A673 (cell line): Measurements from ENCODE around the gene POLR2M.

Source experiments
- EZH2 ChIP-seq: fragments of 200-600 bp; sonication (generic); IDR thresholded peaks from 2 replicates; pipeline ENCODE4 v1.6.1; 2017; ENCODE audit warnings: borderline replicate concordance, low read depth, mild to moderate bottlenecking, mixed read lengths, antibody characterized with exemption, low read length; ENCODE audit not compliant: poor library complexity, severe bottlenecking
- TF ChIP-seq, protein P1 (sequence below): fragments of 300-800, 200-600 bp; sonication (generic); conservative IDR thresholded peaks from 2 replicates; pipeline ENCODE4 v1.5.1; 2017; ENCODE audit warnings: low read depth, mild to moderate bottlenecking, antibody characterized with exemption, low read length, moderate library complexity, mixed read lengths

DNA sequence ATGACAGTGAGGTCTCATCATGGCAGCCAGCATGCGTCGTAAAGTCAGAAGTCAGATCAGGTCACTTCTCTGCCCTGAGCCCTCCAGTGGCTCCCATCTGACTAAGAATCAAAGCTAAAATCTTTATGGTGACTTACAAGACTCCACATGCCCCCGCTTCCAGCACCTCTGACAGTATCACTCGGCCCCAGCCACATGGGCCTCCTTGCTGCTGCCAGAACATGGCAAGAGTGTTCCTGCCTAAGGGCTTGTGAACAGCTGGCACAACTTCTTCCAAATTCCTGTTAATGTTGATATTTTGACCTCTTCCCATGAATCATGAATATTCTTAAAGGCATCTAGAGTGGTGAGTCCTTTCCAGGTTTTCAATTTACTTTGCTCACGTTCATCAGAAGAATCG lies 20.5 kb downstream of the POLR2M start:
- TF ChIP-seq, protein P1, sequence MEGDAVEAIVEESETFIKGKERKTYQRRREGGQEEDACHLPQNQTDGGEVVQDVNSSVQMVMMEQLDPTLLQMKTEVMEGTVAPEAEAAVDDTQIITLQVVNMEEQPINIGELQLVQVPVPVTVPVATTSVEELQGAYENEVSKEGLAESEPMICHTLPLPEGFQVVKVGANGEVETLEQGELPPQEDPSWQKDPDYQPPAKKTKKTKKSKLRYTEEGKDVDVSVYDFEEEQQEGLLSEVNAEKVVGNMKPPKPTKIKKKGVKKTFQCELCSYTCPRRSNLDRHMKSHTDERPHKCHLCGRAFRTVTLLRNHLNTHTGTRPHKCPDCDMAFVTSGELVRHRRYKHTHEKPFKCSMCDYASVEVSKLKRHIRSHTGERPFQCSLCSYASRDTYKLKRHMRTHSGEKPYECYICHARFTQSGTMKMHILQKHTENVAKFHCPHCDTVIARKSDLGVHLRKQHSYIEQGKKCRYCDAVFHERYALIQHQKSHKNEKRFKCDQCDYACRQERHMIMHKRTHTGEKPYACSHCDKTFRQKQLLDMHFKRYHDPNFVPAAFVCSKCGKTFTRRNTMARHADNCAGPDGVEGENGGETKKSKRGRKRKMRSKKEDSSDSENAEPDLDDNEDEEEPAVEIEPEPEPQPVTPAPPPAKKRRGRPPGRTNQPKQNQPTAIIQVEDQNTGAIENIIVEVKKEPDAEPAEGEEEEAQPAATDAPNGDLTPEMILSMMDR = no peak
- no peak for TF ChIP-seq EZH2
